ENCODE results near the gene UMAD1. TPM values are rescaled to one million over a fixed set of nuclear protein-coding genes. Genes with fewer than 3 reads are reported as not detected.

Gene UMAD1
- total RNA-seq, 2 experiments from 2014 or later: 11.0 to 15.3 TPM

- no peaks in the 10 kb centered on the region for H3K27me3 ChIP-seq (ENCODE audit: control insufficient read depth in 1 of 2, insufficient read depth in 2 of 2, low read length in 2 of 2)
- H3K4me3 ChIP-seq (ENCODE audit: low read length): peak overlapping the region; percentile 88
- Mint-ChIP-seq H3K4me3 (peak overlapping the region; percentile 90), H3K27ac (peak overlapping the region; percentile 98), H3K4me1 (ENCODE audit: low read depth) (peaks cover 57% of the 10 kb centered on the region), H3K27me3 (no peaks in the 10 kb centered on the region), H3K36me3 (ENCODE audit: low read depth) (peaks cover 72% of the 10 kb centered on the region), H3K9me3 (no peaks in the 10 kb centered on the region)
- no peak for TF ChIP-seq CTCF (IDR thresholded peaks at IDR 0.05)
- peaks cover 17% of the 10 kb centered on the region for H3K4me1 ChIP-seq (ENCODE audit: insufficient read depth, low read length)
- intact Hi-C loops (cut with DNase I, micrococcal nuclease): loop anchor here (1.0 to 10.0 kb wide), 8 partner anchors 73 to 1048 kb away; partner anchors contain the start of genes C1GALT1 (in 2 of the 2), GLCCI1 (in 1 of the 2), INTS15 (in 1 of the 2) and MIOS (in 1 of the 2)
- H3K27ac ChIP-seq (ENCODE audit: low read depth in 1 of 2, low read length in 2 of 2): peak overlapping the region; percentile 98 to 99
- ATAC-seq (ENCODE audit: poor library complexity) (peak; percentile 53), DNase-seq (peak in 12 of 14 experiments; percentile 14 to 84 (median 40))
- no peaks in the 10 kb centered on the region for H3K9me3 ChIP-seq (ENCODE audit: control insufficient read depth in 1 of 2, insufficient read depth in 1 of 2, low read length in 2 of 2)
- peaks cover 21% of the 10 kb centered on the region for H3K36me3 ChIP-seq (ENCODE audit: insufficient read depth, low read length)
- ChIA-PET POLR2A (interaction anchor here (0.8 to 3.4 kb wide), 30 partner anchors 8 to 550 kb away, joined by 3 to 92 read pairs (median 6); partner anchors contain the start of genes C1GALT1, GLCCI1 and MIOS), CTCF (interaction anchor here (1.2 to 3.7 kb wide), 3 partner anchors 20 to 550 kb away, joined by 3 to 12 read pairs (median 3); no protein-coding TSS in a partner anchor)
Observed at GRCh38 chr7:7639847-7640220, 718 bp upstream of the UMAD1 start.

- TF ChIP-seq CTCF (IDR thresholded peaks at IDR 0.05): no peak
- Mint-ChIP-seq H3K4me1 (ENCODE audit: low read depth) (peaks cover 67% of the 10 kb centered on the region), H3K27ac (peak overlapping the region; percentile 98), H3K36me3 (ENCODE audit: low read depth) (peaks cover 60% of the 10 kb centered on the region), H3K9me3 (no peaks in the 10 kb centered on the region), H3K4me3 (peak overlapping the region; percentile 90), H3K27me3 (no peaks in the 10 kb centered on the region)
- H3K27me3 ChIP-seq (ENCODE audit: control insufficient read depth in 1 of 2, insufficient read depth in 2 of 2, low read length in 2 of 2): no peaks in the 10 kb centered on the region
- peaks cover 17% of the 10 kb centered on the region for H3K4me1 ChIP-seq (ENCODE audit: insufficient read depth, low read length)
- intact Hi-C loops (cut with DNase I, micrococcal nuclease): loop anchor here (2.0 to 10.0 kb wide), 6 partner anchors 74 to 1049 kb away; partner anchors contain the start of genes C1GALT1 (in 2 of the 2), INTS15 (in 1 of the 2) and MIOS (in 1 of the 2)
- peak in 1 of 14 experiments; percentile 5 for DNase-seq
- peak overlapping the region; percentile 88 for H3K4me3 ChIP-seq (ENCODE audit: low read length)
- ChIA-PET CTCF (interaction anchor here (0.9 to 3.7 kb wide), 3 partner anchors 40 to 549 kb away, joined by 3 to 12 read pairs (median 3); no protein-coding TSS in a partner anchor), POLR2A (interaction anchor here (0.7 to 3.4 kb wide), 28 partner anchors 8 to 562 kb away, joined by 3 to 92 read pairs (median 6); partner anchors contain the start of genes C1GALT1, GLCCI1 and MIOS)
- H3K27ac ChIP-seq (ENCODE audit: low read depth in 1 of 2, low read length in 2 of 2): peak overlapping the region; percentile 98 to 99
- no peaks in the 10 kb centered on the region for H3K9me3 ChIP-seq (ENCODE audit: control insufficient read depth in 1 of 2, insufficient read depth in 1 of 2, low read length in 2 of 2)
- peak; percentile 5 for ATAC-seq (ENCODE audit: poor library complexity)
- peaks cover 16% of the 10 kb centered on the region for H3K36me3 ChIP-seq (ENCODE audit: insufficient read depth, low read length)
Observed at GRCh38 chr7:7641129-7641663, 644 bp downstream of the UMAD1 start.

GRCh38 chr7:7642081-7642480 lies 1.5 kb downstream of the UMAD1 start:
- POLR2A ChIA-PET: interaction anchor here (0.8 to 3.4 kb wide), 7 partner anchors 10 to 548 kb away, joined by 3 to 92 read pairs (median 16); partner anchors contain the start of genes GLCCI1 and MIOS
- no peak for ATAC-seq (ENCODE audit: poor library complexity)
- no peaks in the 10 kb centered on the region for H3K9me3 ChIP-seq (ENCODE audit: control insufficient read depth in 1 of 2, insufficient read depth in 1 of 2, low read length in 2 of 2)
- peaks cover 55% of the 10 kb centered on the region for H3K36me3 Mint-ChIP-seq (ENCODE audit: low read depth)
- no peak for DNase-seq
- H3K27me3 Mint-ChIP-seq: no peaks in the 10 kb centered on the region
- peaks cover 8% of the 10 kb centered on the region for H3K36me3 ChIP-seq (ENCODE audit: insufficient read depth, low read length)
- H3K4me3 ChIP-seq (ENCODE audit: low read length): no peak overlapping the region
- peak overlapping the region; percentile 98 for H3K27ac Mint-ChIP-seq
- CTCF ChIA-PET: interaction anchor here (3.7 kb wide), 1 partner anchor 39 kb away, joined by 12 read pairs; no protein-coding TSS in a partner anchor
- intact Hi-C loops (cut with DNase I, micrococcal nuclease): loop anchor here (2.0 to 10.0 kb wide), 5 partner anchors 75 to 1050 kb away; partner anchors contain the start of genes C1GALT1 (in 2 of the 2), GLCCI1 (in 1 of the 2), INTS15 (in 1 of the 2) and MIOS (in 1 of the 2)
- no peaks in the 10 kb centered on the region for H3K9me3 Mint-ChIP-seq
- TF ChIP-seq CTCF (IDR thresholded peaks at IDR 0.05): no peak
- peak overlapping the region; percentile 90 for H3K4me3 Mint-ChIP-seq
- H3K27ac ChIP-seq (ENCODE audit: low read depth in 1 of 2, low read length in 2 of 2): no peak overlapping the region
- H3K27me3 ChIP-seq (ENCODE audit: control insufficient read depth in 1 of 2, insufficient read depth in 2 of 2, low read length in 2 of 2): no peaks in the 10 kb centered on the region
- H3K4me1 ChIP-seq (ENCODE audit: insufficient read depth, low read length): peaks cover 17% of the 10 kb centered on the region
- peaks cover 74% of the 10 kb centered on the region for H3K4me1 Mint-ChIP-seq (ENCODE audit: low read depth)

All from CD4-positive, alpha-beta T cell (primary cell).